Brain pericyte (primary cell): ENCODE results near the gene HELZ.
"Not testable (repeated sequence)": the region's sequence is repeated elsewhere in the genome, so short reads cannot be mapped to it uniquely, and the experiment has no call there.

Experiments
- DNase-seq: peaks from one replicate; pipeline ENCODE4 v3.0.0-alpha.2; 2012; ENCODE audit warnings: low read depth, low spot score

HELZ gene

DNA sequence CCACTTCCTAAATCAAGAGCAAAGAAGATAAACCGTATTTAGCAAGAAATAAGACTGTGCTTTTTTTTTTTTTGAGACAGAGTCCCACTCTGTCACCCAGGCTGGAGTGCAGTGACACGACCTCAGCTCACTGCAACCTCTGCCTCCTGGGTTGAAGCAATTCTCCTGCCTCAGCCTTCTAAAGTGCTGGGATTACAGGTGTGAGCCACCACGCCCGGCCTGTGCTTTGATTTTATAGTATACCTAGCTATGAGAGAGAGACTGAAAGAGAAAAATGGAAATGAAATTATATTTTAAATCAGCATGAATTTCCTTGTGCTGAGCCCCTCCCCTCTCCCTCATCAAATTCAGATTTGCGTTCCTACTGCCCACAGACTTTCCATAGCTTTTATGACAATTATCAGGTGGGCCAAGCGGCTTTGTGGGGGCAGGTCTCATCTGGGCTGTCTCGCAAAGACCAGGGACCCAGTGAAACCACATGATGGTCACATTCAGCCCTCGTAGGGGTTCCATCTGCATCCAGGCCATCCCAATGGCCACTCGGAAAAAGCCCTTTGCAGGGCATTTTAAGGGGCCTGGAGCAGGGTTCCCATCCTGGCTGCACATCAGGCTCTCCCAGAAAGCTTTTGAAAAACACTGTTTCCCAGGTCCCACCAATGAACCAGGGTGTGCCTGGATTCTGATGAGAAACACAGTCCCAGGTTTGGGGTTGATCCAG lies 192.1 kb downstream of the HELZ start:
- no peak for DNase-seq

GRCh38 chr17:67051837-67052236 lies 193.2 kb downstream of the HELZ start:
- no peak for DNase-seq

- DNase-seq, result no peak
Measured at GRCh38 chr17:67051155-67051538, 193.8 kb downstream of the HELZ start.

DNA sequence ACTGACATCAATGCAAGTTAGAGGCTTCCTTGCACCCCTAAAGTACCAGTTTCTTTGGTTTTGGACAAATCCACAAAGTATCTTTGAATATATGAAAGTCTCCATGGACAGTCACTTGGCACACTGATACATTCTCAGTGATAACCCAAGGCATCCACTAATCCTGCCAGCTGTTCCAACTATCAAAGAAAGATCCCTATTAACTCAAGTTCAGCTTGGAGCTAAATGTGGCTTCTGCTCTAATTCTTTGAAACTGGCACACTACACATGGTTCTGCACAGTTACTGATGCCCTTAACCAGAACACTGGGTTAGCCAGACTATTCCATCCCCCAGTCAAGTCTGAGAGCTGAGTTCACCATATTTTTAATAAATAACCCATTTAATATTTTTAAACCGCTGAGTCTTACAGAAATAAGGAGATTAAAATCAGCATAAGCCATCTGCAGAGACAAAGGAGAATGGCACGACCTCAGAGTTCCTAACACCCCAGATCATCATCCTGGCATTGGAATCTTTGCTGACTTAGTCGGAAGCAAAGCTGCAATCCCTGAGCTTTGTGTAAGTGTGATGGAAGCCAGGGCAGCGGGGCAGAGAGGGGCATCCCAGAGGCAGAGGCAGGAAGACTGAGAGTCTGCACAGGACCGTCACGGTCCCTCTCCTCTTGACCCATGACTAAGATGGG lies 194.4 kb downstream of the HELZ start:
- no peak for DNase-seq

DNA sequence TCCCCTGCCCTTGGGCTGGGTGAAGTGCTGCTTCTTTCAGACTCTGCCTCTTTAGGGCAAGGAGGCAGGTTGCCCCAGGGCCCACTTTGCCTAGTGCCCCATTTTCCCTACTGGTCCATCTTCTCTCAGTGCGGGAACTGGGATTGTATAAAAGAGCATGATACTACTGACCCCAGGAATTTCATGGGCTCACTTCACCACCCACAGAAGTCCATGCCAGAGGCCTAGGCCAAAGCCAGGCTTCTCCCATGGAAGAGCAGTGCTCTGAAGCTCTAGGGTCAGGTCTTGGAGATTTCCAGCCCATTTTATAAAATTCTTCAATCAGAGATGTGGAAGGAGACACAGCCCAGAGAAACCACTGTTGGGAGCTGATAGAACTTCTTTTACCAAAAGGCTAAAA lies 194.9 kb downstream of the HELZ start:
- DNase-seq, result no peak

- DNase-seq, result no peak
Measured at GRCh38 chr17:67049025-67049739, 195.8 kb downstream of the HELZ start.

- no peak for DNase-seq
Measured at GRCh38 chr17:67047382-67047781, 197.6 kb downstream of the HELZ start.

- DNase-seq, result no peak
Measured at GRCh38 chr17:67046398-67046797, 198.6 kb downstream of the HELZ start.

DNA sequence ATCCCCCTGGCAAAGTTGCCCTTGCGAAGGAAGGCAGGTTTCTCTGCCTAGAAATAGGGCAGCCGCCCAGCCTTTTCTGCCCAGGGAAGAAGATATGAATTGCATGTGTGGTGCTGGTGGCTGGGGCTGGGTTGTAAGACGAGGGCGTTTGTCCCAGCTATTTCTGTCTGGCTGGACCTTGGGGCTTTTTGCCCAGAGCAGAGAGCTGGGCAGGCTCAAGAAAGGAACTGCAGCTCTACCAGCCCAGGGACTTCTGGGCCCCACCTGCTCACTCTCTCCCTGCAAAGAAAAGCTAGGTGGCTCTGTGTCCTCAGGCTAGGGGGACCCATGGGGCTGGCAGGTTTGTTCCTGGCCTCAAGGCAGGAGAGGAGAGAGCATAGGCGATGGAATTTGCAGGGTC lies 200.1 kb downstream of the HELZ start:
- no peak for DNase-seq

DNA sequence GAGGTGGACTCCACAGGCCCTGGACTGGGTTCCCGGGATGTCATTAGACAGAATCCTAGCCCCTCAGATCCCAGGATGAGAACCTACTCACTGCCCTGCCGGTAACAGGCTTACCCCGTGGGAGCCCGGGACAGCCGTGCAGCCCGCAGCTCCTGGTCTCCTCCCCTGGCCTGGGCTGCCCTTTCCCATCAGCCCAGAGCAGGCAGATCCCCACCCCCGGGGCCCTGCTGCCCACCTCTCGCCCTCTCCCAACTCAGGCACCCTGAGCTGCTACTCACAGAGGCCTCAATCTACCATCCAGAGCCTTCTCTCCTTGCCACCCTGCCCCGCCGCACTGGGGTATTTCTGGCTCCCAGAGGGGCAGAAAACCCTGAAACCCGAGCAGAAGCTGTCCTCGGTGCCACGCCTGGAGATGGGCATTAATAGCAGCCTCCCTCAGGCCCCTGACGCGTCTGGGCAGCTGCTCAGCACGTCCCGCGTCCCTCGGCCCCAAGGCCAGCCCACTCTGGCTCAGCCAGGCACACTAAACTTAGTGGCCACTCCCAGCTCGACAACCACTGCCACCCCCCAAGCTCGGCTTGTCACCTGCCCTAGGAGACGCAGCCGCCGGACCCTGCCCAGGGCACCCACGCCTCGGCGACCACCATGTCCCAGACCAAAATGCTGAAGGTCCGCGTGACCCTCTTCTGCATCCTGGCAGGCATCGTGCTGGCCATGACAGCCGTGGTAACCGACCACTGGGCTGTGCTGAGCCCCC lies 200.8 kb downstream of the HELZ start, which contains the start of gene CACNG1:
Gene CACNG1, plus strand, starts transcription at position 539 of the 757 bp plus-strand sequence. Its CDS starts 107 bp downstream, at position 646.
- DNase-seq, result no peak

- no peak for DNase-seq
Measured at GRCh38 chr17:67043283-67043682, 201.7 kb downstream of the HELZ start.

- no peak for DNase-seq
Measured at GRCh38 chr17:67041941-67042899, 202.8 kb downstream of the HELZ start.

DNA sequence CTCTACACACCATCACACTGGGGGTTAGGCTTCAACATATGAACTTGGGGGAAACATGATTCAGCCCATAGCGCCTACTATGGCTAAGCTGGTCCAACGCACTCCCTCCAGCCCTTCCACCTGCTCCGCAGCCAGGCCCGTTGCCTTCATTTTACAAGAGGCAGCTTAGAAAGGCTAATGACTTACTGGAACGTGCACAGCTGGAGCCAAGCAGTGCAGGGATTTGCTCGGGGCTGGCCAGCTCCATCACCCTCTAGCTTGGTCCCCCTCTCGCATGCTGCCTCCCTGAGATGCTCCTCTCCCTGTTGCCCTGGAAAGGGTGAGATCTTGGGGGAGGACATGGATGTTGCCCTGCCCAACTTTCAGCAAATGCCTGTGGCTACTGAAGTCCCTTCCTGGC lies 203.5 kb downstream of the HELZ start:
- no peak for DNase-seq

- not testable (repeated sequence) for DNase-seq
Measured at GRCh38 chr17:67041119-67041518, 203.9 kb downstream of the HELZ start.

DNA sequence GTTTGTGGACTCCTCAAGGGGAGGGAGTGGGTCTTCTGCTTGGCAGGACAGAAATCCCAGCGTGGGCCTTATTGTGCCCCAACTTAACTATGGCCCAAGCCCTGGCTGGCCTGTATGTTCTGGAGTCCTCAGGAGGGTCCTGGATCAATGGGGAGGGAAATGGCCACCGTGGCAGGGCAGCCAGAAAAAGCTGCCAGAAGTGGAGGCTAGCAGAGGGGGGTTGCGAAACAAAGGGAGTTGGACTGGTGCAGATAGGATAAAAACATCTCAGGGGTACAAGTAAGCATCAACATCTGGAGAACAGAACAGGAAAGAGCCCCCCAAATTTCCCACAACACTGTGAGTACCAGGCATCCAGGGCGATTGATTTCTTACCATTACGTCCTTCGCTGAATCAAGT lies 204.3 kb downstream of the HELZ start:
- DNase-seq, result no peak

DNA sequence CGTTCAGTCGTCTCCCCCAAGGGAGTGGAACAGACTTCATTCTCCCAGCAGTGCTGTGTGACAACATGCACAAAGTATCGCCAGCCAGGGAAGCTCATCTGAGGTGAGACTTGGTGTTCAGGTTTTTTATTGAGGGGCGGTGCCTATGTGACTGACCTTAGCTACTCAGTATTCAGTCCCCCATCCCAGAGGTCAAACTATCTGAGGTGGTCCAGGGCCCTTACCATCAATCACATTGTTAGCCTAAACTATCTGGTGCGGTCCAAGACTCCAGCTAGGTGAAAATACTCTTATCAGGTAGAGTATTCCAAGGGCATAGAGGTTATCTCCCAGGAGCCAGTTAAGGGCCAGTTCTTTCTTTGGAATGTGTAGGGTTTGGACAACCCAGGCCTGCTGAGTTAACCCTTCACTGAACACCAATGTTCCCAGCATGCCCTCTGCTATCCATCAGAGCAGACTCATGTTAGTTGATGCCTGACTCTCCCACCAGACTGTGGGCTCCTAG lies 206.1 kb downstream of the HELZ start:
- DNase-seq, result no peak

DNA sequence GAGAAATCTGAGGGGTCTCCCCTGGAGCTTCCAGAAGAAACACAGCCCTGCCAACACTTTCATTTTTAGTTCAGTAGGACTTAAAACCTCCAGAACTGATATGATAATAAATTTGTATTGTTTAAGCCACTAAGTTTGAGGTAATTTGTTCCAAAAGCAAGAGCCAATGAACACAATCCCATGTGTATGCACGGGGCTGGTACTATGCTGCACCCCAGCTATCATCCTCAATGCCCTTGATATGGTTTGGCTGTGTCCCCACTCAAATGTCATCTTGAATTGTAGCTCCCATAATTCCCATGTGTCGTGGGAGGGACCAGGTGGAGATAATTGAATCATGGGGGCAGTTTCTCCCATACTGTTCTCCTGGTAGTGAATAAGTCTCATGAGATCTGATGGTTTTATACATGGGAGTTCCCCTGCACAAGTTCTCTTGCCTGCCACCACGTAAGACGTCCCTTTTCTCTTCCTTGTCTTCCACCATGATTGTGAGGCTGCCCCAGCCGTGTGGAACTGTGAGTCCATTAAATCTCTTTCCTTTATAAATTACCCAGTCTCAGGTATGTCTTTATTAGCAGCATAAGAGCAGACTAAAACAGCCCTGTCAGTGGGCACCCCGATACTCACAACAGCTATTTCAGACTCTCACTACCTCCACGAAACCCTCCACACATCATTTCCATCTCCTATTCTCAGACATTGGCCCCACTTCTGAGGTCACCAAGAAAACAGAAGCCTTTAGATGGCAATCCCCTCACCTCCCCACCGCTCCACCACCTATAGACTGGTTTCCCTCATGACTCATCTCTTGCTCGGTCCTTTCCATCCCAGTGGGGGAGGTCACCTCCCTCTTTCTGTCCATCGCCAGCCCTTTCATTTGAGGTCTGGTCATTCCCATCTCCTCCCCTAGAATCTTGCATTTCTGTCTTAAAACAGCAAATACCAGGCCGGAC lies 209.6 kb downstream of the HELZ start:
- no peak for DNase-seq

DNA sequence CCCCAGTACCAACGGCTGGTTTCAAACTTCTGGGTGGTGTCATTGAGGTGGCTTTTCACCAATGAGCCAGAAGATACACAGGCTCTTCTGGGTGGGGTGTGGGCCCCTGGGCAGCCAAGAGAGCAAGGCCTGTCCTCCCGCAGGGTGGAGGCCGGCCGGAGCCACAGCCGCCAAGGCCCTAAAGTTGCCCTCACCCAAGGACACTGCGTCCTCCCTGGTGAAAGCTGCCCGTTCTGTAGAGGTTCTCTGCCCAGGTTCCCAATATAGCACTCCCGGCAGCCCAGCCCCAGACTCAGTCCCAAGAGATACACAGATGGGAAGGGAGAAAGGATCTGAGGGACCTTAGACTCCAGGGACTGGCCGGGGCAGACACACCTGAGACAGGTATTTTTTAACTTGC lies 211.4 kb downstream of the HELZ start:
- no peak for DNase-seq

GRCh38 chr17:67032985-67033384 lies 212.0 kb downstream of the HELZ start:
- DNase-seq, result no peak
